GM21529 (cell line): ENCODE data around the gene KRT3.

Source experiments
- ATAC-seq: cut with Tn5 transposase; IDR thresholded peaks from one replicate; pipeline ENCODE4 v1.9.1; 2021; ENCODE audit not compliant: unreplicated experiment

Gene KRT3

DNA sequence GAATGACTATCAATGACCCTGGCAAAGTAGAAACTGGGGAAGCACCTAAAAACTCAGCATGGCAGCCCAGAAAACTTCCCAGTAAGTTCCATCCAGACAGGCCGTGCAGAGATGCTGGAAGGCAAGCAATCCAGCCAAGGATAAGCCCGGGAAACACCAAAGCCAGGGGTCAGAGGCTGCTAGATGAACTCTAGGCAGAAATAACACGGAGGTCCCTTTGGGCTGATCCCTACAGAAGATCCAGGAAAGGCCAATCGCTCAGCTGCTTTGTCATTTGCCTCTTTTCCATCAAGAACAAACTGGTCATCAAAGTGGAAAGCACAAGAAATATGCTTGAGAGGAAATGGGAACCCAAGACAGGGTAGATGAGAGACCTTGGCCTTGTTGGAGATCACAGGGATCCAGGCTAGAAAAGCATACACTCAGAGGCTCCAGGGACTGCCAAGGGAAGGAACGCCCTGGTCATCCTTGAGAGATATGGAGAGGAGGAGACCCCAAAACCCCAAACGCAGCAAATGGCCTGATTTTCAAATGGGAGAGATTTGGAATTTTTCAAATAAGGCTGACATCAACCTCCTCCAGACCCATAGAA is 31.7 kb upstream of the KRT3 start:
- no peak for ATAC-seq

- ATAC-seq = no peak
These were observed 30.9 kb upstream of the KRT3 start for GRCh38 chr12:52826611-52827498.

GRCh38 chr12:52825961-52826360 is 30.0 kb upstream of the KRT3 start:
- ATAC-seq = no peak

GRCh38 chr12:52824741-52825410 is 29.0 kb upstream of the KRT3 start:
- ATAC-seq = no peak

GRCh38 chr12:52823761-52824450 is 28.0 kb upstream of the KRT3 start:
- no peak for ATAC-seq

DNA sequence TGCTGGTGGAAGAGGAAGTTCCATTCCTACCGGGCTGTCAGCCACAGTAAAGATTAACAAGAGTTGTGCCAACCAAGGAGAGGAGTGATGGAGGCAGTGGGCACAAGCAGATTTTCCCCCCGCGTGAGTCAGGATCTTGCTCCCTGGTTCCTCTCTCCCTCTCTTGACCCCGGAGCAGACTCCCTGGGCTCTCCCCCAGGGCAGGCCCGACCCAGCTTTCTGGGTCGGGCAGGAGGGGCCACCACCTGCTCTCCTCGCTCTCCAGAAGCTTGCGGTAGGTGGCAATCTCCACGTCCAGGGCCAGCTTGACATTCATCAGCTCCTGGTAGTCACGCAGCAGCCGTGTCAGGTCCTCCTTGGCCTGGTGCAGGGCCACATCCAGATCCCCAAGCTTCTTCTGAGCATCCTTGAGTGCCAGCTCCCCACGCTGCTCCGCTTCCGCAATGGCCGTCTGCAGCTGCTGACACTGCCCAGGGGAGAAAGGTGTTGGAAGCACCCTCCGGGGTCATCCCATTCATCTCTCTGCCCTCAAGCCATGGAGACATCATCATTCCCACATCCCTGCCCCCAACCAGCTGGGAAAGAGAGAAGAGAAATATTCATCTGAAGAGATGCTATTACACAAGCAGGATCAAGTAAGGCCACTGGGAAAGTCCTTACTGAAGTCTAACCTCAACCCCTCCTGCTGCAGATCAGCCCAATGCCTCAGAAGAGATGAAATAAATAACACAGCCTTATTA is 27.0 kb upstream of the KRT3 start:
- no peak for ATAC-seq

GRCh38 chr12:52821826-52822660 is 26.1 kb upstream of the KRT3 start:
- ATAC-seq = no peak

DNA sequence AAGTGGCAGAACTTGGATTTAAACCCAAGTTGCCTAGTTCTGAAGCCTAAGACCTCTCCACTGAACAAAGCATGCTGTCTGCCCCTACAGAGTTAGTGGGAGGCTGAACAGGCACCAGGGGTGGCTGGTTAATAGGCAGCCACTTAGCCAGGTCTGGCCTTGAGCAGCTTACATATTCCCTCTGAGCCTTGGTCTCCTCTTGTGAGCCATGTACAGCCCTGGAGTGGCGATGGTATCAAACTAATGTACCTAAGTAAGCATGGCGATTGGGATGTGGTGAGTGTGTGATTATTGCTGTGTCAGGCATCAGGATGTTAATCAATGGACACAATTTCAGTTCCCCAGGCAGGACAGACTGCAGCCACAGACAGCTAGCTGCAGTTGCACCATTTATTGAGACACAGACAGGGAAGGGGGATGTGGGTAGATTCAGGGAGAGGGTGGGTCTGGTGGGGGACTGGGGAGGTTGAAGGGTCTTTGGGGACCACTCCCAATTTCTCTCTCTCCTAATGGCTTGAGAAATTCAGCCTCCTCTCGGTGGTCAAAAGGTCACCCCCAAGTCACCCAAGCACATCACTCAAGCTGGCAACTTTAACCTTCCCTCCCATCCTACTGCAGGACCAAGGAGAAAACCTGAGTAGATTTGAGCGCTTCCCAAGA is 25.3 kb upstream of the KRT3 start:
- no peak for ATAC-seq

GRCh38 chr12:52820521-52820920 is 24.6 kb upstream of the KRT3 start:
- ATAC-seq = no peak

DNA sequence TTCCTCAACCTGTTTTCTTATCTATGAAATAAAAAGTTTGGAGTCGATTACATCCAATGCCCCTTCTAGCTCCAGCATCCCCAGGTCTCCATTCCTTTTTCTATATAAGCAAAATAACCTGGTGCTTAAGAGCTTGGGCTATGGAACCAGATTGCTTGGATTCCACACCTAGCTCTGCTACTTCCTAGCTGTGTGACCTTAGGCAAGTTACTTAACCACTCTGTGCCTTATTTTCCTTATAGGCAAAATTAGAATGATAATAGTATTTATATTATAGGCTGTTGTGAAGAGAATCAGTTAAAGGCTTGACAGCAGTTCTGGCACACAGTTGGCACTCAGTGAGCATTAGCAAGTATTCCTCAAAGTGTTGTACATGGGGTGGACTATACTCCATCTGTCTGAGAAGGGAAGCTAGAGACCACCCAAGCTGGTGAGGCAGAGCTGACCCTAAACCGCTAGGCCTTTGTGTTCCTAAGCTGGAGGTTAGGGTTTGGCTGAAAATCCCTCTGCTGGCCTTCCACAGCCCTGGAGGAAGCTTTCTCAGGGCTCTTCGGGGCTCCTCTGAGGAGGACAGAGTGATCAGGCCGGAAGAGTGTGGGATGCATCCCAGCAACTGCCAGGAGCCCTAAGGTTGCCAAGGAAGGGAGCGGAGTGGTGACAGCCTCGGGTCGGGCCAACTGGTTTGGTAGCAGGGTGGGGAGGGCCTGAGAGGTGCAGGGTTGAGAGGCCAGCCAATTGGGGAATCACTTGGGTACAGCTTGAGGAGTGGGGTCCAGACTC is 24.0 kb upstream of the KRT3 start:
- ATAC-seq = no peak

DNA sequence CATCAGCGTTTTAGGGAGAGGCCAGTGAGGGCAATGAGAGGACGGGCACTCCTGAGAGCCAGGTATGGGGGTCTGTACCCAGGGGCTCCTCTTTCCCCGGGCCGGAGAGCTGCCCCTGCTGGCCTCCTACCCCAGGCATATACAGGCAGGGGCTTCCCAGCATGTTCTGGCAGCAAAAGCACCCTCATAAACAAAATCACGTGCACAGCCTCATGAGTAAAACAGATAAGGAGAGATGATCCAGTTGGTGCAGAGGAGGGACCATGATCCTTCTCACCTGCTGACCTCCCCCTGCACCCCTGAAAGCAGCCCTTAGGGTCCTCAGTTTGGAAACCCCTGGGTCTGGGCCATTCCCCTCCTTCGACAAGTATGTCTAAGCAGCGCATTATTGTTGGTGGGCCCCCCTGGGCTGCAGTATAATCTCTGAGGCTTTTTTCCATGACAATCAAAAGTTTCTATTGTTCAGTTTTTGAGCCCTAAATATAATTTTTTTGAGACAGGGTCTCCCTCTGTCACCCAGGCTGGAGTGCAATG is 23.0 kb upstream of the KRT3 start:
- ATAC-seq = no peak

- ATAC-seq = no peak
These were observed 22.5 kb upstream of the KRT3 start for GRCh38 chr12:52818388-52818787.

DNA sequence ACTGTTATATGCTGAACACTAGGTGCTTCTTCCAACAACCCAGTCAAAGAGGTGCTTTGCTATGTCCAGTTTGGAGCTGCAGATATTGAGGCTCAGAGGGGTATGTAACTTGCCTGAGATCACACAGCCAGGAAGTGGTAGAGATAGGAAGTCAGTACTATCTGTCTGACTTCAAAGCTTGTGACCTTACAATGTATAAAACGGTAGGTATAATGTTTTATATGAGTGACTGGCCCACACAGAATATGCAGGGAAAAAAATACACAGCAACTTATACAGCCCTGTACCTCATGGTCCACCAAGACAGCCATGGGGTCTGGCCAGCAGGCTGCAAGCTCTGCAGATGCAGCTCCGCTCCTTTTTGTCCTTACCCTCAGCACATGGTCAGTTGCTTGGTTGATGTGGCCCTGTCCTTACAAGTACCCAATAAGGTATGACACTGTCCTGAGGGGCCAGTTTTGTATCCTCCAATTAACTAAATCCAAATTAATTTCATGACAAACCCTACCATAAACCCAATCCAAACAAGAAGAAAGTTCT is 21.9 kb upstream of the KRT3 start:
- no peak for ATAC-seq

GRCh38 chr12:52817003-52817698 is 21.2 kb upstream of the KRT3 start:
- no peak for ATAC-seq

DNA sequence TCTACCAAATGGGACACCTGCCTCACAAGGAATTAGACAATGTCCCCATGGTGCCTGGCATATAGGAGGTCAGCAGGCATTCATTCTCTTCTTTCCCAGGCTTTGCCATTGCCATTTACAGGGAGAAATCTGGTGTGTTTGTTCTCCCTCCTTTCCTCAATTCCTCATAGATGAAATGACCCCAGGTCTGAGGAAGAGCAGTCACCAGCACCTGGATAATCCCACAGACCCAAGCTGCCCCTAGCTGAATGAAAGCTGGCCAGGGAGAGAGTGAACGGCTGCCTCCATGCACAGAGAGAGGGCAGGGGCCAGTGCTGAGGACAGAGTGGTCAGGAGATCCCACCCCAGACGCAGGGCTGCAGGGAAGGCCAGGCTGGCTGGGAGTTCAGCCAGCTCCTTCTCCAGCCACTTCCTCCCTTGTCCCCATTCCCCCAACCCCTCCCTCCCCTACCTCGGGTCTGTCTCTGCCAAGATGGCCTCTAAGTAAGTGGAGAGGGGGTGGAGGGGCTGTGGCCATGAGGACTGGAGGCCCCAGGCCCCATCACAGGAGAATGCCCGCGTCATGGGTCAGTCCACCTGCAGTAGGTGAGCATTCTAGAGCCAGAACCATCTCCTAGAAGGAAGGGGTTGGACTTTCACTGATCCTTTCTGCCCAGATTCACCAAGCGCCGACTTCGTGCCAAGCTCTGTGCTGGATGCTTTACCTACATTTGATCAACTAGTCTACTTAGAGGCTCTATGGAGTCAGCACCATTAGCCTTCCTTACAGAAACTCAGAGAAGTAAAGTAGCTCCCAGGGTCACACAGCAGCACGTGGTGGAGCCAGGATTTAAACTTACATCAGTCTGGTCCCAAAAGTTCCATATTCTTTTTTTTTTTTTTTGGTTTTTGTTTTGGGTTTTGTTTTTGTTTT is 20.0 kb upstream of the KRT3 start:
- no peak for ATAC-seq

DNA sequence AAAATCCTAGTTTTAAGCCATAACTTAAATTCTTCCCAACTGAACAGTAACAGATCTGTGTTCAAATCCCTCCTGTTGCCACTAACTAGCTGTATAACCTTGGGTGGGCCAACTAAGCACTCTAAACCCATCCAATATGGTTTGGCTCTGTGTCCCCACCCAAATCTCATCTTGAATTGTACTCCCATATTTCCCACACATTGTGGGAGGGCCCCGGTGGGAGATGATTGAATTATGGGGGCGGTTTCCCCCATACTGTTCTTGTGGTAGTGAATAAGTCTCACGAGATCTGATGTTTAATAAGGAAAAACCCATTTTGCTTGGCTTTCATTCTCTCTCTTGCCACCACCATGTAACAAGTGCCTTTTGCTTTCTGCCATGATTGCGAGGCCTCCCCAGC is 19.2 kb upstream of the KRT3 start:
- ATAC-seq = no peak
